NCI-H774 (cell line): Measurements from ENCODE around the gene SLC12A8.

Experiments used
- DNase-seq: peaks from one replicate; lab custom pipeline; 2025; lab: John Stamatoyannopoulos, UW

SLC12A8 gene, protein sequence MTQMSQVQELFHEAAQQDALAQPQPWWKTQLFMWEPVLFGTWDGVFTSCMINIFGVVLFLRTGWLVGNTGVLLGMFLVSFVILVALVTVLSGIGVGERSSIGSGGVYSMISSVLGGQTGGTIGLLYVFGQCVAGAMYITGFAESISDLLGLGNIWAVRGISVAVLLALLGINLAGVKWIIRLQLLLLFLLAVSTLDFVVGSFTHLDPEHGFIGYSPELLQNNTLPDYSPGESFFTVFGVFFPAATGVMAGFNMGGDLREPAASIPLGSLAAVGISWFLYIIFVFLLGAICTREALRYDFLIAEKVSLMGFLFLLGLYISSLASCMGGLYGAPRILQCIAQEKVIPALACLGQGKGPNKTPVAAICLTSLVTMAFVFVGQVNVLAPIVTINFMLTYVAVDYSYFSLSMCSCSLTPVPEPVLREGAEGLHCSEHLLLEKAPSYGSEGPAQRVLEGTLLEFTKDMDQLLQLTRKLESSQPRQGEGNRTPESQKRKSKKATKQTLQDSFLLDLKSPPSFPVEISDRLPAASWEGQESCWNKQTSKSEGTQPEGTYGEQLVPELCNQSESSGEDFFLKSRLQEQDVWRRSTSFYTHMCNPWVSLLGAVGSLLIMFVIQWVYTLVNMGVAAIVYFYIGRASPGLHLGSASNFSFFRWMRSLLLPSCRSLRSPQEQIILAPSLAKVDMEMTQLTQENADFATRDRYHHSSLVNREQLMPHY

GRCh38 chr3:125212509-125213363 is at the start of gene SLC12A8:
Gene SLC12A8, minus strand, starts transcription at chr3:125212748. Its CDS starts 1,399 bp downstream, at chr3:125211349.
- DNase-seq = no peak

DNA sequence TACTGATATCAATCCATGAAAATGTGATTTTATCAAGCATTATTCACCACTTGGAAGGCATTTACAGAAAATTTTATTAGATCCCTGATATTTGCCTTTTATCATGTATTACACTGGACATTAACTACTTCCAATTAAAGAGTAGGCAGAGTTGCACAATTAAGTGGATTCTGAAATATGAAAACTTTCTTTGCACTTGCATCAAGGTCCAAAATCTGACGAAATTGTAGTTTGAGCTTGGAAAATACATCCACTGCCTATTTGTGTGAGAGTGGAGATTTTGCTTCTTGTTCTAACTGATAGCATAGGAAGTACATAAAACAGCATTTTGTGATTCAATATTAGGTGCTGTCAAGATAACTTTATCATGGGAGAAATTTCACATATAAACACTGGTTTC is 49.6 kb upstream of the SLC12A8 start:
- DNase-seq = no peak

DNA sequence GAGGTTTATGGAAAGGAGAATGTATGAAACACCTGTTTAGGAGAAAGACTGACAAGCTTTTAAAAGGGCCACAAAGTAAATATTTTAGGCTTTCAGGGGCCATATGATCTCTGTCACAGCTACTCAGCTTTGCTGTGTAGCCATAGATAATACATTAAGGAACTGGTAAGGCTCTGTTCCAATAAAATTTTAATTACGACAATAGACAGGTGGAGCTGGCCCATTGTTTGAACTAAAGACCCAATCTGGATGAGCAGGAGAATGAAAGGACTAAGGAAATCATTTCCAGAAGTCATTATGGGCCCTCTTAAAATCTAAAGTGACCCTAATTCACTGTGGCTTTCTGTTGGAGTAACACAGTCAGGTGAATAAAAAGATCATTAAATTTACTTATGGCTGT is 48.5 kb upstream of the SLC12A8 start:
- DNase-seq = peak; percentile 1

- no peak for DNase-seq
Measured at GRCh38 chr3:125260158-125260557, 47.6 kb upstream of the SLC12A8 start.

DNA sequence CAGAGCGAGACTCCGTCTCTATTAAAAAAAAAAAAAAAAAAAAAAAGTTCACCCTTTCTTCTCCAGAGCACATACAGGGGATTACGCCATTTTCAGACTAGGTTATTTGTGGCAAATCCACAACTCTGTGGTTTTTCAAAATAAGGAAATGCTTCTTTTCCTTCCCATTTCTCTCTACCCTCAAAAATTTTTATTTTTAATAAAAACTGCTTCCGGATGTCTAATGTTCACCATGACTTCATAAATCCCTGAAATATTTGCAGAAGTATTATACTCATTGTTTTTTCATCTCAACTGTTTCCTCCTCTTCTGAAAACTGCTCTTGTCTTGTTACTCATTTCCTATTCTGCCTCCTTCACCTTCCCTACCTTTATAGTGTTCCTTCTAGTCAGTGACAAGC is 45.0 kb upstream of the SLC12A8 start:
- DNase-seq = no peak

DNA sequence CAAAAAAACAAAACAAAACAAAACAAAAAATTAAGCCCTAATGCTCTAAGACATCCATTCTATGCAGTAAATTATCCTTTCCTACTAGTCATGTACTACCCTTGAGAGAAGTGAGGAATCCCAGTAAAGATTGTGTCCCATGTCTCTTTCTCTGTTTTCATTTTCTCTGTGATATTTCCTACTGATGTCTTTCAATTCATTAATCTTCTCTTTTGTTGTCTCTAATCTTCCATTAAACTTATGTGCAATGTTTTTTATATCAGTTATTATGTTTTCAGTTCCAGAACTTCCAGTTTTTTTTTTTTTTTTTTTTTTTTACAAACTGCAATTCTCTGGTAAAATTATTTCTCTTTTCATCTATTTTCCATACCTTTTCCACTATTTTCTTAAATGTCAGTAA is 44.1 kb upstream of the SLC12A8 start:
- DNase-seq = no peak

DNA sequence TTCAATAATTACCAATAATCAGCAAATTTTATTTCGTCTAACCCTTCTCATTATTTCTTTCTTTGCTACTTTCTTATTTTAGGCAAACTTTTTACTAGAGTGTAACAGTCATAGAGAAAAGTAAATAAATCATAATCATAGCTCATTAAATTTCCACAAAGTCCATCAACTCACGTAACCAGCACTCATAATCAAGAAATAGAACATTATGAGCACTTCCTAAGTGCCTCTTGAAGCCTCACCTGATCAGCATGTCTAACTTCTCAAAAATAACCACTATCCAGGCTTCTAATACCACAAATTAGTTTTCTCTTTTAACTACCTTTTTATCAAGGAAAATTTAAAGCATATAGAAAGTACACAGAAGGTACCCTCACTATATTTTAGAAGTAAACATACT is 38.4 kb upstream of the SLC12A8 start:
- no peak for DNase-seq

DNA sequence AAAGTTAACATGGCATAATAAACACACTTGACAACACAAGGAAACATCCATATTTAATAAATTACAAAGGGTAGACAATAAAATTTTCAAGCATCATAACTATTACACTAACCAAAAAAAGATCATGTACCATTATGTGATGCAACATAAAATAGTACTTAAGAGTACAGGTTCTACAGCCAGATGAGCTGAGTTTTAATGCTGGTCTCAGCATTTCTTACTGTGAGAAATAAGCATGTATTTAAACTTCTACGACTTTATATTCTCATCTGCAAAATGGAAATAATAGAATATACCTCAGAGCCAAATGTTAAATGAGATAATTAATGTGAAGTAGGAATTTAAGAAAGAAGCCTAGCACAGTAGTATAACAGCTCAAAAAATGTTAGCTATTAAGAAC is 33.7 kb upstream of the SLC12A8 start:
- no peak for DNase-seq

GRCh38 chr3:125245521-125245920 is 33.0 kb upstream of the SLC12A8 start:
- DNase-seq = no peak

- DNase-seq = no peak
Measured at GRCh38 chr3:125240496-125240895, 27.9 kb upstream of the SLC12A8 start.

DNA sequence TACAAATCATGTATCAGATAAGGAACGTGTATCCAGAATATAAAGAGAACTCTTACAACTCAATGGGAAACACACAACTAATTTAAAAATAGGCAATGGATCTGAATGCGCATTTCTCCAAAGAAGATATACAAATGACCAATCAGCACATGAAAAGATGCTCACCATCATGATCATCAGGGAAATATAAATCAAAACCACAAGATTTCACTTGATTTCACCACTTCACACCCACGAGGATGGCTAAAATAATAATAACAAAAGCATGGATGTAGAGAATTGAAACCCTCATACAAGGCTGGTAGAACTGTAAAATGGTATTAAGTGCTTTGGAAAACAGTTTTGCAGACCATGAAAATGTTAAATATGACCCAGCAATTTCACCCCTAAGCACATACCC is 26.7 kb upstream of the SLC12A8 start:
- no peak for DNase-seq

- DNase-seq = no peak
Measured at GRCh38 chr3:125238759-125239158, 26.2 kb upstream of the SLC12A8 start.

- DNase-seq = no peak
Measured at GRCh38 chr3:125236331-125236903, 23.9 kb upstream of the SLC12A8 start.

- DNase-seq = no peak
Measured at GRCh38 chr3:125234831-125235230, 22.3 kb upstream of the SLC12A8 start.

- DNase-seq = no peak
Measured at GRCh38 chr3:125232401-125232800, 19.9 kb upstream of the SLC12A8 start.

DNA sequence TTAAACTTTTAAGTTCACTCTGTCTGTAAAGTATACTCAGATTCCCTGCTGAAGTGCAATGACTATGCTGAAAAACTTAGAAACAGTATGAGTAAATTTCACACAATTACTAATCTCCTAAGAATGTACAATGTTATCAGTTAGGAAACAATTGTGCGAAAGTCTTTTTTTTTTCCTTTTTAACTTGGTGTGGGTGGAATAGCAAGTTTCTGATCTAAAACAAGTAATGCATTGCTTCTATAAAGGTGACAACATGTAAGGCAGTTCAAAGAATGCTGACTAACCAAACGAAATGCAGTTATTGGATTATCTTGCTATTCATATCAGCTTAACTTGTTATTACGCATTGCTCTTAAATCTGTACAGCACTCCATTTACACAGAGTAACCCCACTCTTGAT is 19.3 kb upstream of the SLC12A8 start:
- no peak for DNase-seq

- no peak for DNase-seq
Measured at GRCh38 chr3:125229707-125230106, 17.2 kb upstream of the SLC12A8 start.

DNA sequence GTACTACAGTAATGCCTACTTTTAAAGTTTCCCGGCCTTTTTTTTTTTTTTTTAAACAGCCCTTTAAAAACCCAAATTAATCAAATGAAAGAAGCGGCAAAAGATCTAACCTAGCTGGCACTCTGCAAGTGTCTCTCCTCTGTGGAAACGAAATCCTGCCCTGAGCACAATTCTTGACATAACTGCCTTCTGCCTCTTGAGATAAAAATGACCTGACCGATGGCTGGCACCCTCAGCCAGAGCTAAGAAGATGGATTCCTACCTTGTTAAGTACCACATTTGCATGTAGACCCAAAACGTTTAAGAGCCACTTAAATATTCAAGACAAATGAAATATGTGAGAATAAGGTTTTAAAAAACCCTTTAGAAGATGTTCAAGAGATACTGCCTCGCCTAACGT is 16.6 kb upstream of the SLC12A8 start:
- no peak for DNase-seq

DNA sequence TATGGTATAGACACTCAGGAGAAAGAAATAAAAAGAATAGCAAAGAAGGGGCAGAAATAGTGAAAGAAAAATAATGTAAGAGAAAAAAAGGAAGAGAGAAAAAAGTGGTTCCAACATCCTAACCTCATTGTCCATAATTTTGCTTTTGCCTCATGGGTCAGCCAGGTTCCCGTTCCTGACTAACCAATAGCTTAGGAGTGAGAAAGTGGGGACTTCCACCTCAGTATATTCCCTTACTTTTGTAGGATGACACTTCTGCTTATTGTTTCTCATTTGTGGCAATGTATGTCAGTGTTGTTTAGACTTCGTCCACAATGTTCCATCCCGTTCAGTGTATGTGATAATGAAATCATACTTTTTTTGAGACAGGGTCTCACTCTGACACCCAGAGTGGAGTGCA is 9.3 kb upstream of the SLC12A8 start:
- DNase-seq = no peak

- no peak for DNase-seq
Measured at GRCh38 chr3:125220727-125221429, 8.3 kb upstream of the SLC12A8 start.

DNA sequence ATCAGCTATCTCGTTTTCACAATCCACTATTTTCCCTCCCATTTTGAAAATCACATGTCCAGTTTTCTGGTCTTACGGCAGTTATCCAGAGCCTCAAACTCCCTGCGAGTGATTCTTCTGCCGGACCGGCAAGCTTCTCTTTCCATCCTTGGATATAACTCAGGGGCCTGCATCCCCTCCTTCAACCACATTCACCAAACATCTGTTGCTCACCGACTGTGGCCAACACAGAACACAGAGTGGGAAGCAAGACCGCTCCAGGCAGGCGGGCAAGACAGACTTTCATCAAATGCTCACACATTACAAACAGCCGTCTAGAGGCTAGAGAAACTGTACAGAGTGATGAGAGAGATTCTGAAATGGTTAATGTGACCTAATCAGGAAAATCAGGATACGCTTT is 7.6 kb upstream of the SLC12A8 start:
- no peak for DNase-seq

GRCh38 chr3:125219261-125219701 is 6.7 kb upstream of the SLC12A8 start:
- no peak for DNase-seq
